ENCODE data around the gene ST8SIA2.

The ST8SIA2 gene

GRCh38 chr15:92394309-92395097 lies 822 bp downstream of the ST8SIA2 start:
- no peak for DNase-seq (ENCODE audit: low read depth)
- TF ChIP-seq, protein P1, sequence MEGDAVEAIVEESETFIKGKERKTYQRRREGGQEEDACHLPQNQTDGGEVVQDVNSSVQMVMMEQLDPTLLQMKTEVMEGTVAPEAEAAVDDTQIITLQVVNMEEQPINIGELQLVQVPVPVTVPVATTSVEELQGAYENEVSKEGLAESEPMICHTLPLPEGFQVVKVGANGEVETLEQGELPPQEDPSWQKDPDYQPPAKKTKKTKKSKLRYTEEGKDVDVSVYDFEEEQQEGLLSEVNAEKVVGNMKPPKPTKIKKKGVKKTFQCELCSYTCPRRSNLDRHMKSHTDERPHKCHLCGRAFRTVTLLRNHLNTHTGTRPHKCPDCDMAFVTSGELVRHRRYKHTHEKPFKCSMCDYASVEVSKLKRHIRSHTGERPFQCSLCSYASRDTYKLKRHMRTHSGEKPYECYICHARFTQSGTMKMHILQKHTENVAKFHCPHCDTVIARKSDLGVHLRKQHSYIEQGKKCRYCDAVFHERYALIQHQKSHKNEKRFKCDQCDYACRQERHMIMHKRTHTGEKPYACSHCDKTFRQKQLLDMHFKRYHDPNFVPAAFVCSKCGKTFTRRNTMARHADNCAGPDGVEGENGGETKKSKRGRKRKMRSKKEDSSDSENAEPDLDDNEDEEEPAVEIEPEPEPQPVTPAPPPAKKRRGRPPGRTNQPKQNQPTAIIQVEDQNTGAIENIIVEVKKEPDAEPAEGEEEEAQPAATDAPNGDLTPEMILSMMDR (IDR thresholded peaks at IDR 0.05; ENCODE audit: low read depth, low read length, missing control alignments): no peak
- H3K4me3 ChIP-seq (ENCODE audit: low read depth, low read length): no peak overlapping the region

GRCh38 chr15:92395098-92395635 lies 1.5 kb downstream of the ST8SIA2 start:
- TF ChIP-seq, protein P1 (IDR thresholded peaks at IDR 0.05; ENCODE audit: low read depth, low read length, missing control alignments): no peak
- no peak overlapping the region for H3K4me3 ChIP-seq (ENCODE audit: low read depth, low read length)
- DNase-seq (ENCODE audit: low read depth): no peak

GRCh38 chr15:92399271-92399950 lies 5.7 kb downstream of the ST8SIA2 start:
- no peak overlapping the region for H3K4me3 ChIP-seq (ENCODE audit: low read depth, low read length)
- TF ChIP-seq, protein P1 (IDR thresholded peaks at IDR 0.05; ENCODE audit: low read depth, low read length, missing control alignments): no peak
- no peak for DNase-seq (ENCODE audit: low read depth)

DNA sequence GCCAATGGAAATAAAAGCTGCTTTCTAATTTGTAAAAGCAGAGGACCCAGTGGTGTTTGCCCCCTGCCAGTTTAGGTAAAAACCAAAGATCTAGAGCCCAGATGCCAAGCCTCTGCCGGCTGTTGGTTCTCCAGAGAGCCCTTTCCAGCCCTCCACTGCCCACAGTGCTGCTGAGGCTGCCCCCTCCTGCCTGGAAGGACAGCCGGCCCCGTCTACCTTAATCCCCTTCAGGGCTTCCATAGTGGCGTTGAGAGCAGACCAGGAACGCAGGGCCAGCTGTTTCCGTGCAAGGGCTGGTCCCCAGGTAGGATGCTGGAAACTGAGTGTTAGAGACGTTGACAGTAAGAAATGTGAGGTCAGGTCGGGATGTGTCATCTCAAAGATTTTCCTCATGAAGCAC lies 6.9 kb downstream of the ST8SIA2 start:
- DNase-seq (ENCODE audit: low read depth): no peak

DNA sequence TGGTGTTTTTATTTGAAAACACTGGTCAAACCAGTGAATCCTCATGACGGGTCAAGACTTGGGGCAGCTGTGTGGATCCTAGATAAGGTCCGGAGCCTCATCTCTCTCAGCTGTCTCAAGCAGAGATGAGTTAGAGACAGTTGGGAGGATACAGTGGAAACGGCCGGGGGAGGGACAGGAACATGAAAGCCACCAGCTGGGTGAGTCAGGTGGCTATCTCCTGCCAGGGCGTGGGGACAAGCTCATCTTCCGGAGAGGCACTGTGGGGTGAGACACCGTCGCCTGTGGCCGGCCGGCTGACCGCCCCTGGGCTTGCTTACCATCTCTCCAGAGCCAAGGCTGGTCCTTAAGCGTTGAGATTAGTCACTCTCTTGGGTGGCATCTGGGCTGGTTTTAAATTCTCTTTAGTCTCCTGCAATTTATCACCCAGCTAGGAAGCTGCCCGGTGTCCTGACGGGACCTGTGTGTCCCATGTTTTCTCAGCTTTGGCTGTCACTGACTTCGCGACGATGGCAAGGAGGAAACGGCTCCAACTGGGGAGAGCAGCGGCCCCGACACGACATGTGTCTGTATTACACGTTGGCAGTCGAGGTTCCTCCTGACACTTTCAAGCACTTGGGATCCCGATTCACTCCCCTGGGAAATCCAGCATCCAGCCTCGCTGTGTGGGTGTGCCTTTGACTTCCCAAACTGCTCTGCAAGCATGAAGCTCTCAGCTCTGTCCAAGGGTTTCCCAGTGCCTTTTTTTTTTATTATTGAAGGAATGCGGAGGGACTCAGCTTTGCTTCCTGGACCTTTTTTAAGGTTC lies 7.5 kb downstream of the ST8SIA2 start:
- TF ChIP-seq, protein P1 (IDR thresholded peaks at IDR 0.05; ENCODE audit: low read depth, low read length, missing control alignments): no peak
- DNase-seq (ENCODE audit: low read depth): no peak
- no peak overlapping the region for H3K4me3 ChIP-seq (ENCODE audit: low read depth, low read length)

More for the DNA sequence above, 6.9 kb downstream of the ST8SIA2 start:
- H3K4me3 ChIP-seq (ENCODE audit: low read depth, low read length): no peak overlapping the region
- TF ChIP-seq, protein P1 (IDR thresholded peaks at IDR 0.05; ENCODE audit: low read depth, low read length, missing control alignments): no peak

DNA sequence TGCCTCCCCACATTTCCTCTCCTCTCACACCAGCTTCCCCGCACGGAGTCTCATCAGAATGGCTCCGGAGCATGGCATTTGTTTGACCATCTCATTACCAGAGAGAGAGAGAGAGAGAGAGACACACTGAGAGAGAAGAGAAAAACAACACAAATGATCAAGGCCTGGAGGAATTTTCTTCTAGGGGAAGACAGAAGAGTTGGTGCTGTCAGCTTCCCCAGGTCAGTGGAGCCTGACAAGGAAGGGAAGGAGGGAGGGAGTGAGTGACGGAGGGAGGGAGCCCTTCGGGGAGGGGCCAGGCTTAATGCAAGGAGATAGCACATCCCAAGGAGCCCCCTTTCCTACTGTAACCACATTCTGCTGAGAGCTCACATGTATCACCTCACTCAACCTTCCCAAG lies 9.1 kb downstream of the ST8SIA2 start:
- H3K4me3 ChIP-seq (ENCODE audit: low read depth, low read length): no peak overlapping the region
- TF ChIP-seq, protein P1 (IDR thresholded peaks at IDR 0.05; ENCODE audit: low read depth, low read length, missing control alignments): no peak
- DNase-seq (ENCODE audit: low read depth): no peak
